Calu3 (cell line): Measurements from ENCODE around the gene ARHGAP4. TPM values are rescaled to one million over a fixed set of nuclear protein-coding genes. Genes with fewer than 3 reads are reported as not detected.

Experiments
- BruUV-seq: library from RNA; stranded (reverse); fragments of 400-500 nt; replicated peaks from 2 replicates; lab custom pipeline; 2021; lab: Mats Ljungman, UMichigan
- CTCF ChIA-PET: fragments of 300-600 bp; sonication (Branson Sonifier 250); formaldehyde crosslinking; loops from one replicate; lab custom pipeline; 2022; ENCODE audit warnings: antibody characterized with exemption; lab: Charles Lee
- DNase-seq: peaks from one replicate; pipeline ENCODE4 v3.0.0; 2022
- H3K27ac Mint-ChIP-seq: one replicate; pipeline ENCODE4 v1.8.0; 2022; ENCODE audit warnings: mixed read lengths; ENCODE audit not compliant: unreplicated experiment
- H3K27me3 Mint-ChIP-seq: one replicate; pipeline ENCODE4 v1.8.0; 2022; ENCODE audit warnings: mixed read lengths; ENCODE audit not compliant: unreplicated experiment
- H3K36me3 Mint-ChIP-seq: one replicate; pipeline ENCODE4 v1.8.0; 2022; ENCODE audit warnings: mild to moderate bottlenecking, moderate library complexity, mixed read lengths; ENCODE audit not compliant: insufficient read depth, unreplicated experiment
- H3K4me1 Mint-ChIP-seq: one replicate; pipeline ENCODE4 v1.8.0; 2022; ENCODE audit warnings: mild to moderate bottlenecking, low read depth, mixed read lengths; ENCODE audit not compliant: unreplicated experiment
- H3K4me3 Mint-ChIP-seq: one replicate; pipeline ENCODE4 v1.8.0; 2022; ENCODE audit warnings: mild to moderate bottlenecking, low read depth, moderate library complexity, mixed read lengths; ENCODE audit not compliant: unreplicated experiment
- H3K9me3 Mint-ChIP-seq: one replicate; pipeline ENCODE4 v1.8.0; 2022; ENCODE audit warnings: low read depth, mixed read lengths; ENCODE audit not compliant: unreplicated experiment
- CTCF ChIP-seq: fragments of 200-600 bp; IDR thresholded peaks from one replicate; pipeline ENCODE4 v1.8.0; 2022; ENCODE audit warnings: antibody characterized with exemption; ENCODE audit not compliant: unreplicated experiment
- intact Hi-C: fragments of 100-400 bp; cut with micrococcal nuclease; formaldehyde crosslinking; loops from one replicate; pipeline ENCODE4 v1.10.0; 2022; ENCODE audit not compliant: unreplicated experiment
- total RNA-seq: library from RNA; stranded (reverse); gene quantifications from 2 replicates; pipeline ENCODE4 v1.2.3, GENCODE V29; 2022

Gene ARHGAP4
- total RNA-seq, 1 experiment from 2014 or later: 3.8 TPM

GRCh38 chrX:153903991-153904957 is 21.8 kb downstream of the ARHGAP4 start, which contains the start of gene AVPR2:
TSS of gene AVPR2 (plus strand) at chrX:153904673. CDS start at chrX:153905146, 473 bp downstream.
- intact Hi-C loops: no loop called here
- Mint-ChIP-seq H3K9me3 (no peaks in the 10 kb centered on the region), H3K27me3 (peaks cover 34% of the 10 kb centered on the region), H3K4me1 (peaks cover 30% of the 10 kb centered on the region), H3K27ac (no peak within 1 kb of the TSS), H3K4me3 (no peak within 1 kb of the TSS), H3K36me3 (peaks cover 7% of the 10 kb centered on the region)
- no peak for DNase-seq
- BruUV-seq: no TSS peak
- CTCF ChIA-PET: no interaction called here
- no peak for TF ChIP-seq CTCF

GRCh38 chrX:153903238-153903980 is 22.7 kb downstream of the ARHGAP4 start:
- TF ChIP-seq CTCF: no peak
- DNase-seq: no peak
- H3K4me3 Mint-ChIP-seq: no peak overlapping the region
- peaks cover 26% of the 10 kb centered on the region for H3K27me3 Mint-ChIP-seq
- H3K9me3 Mint-ChIP-seq: no peaks in the 10 kb centered on the region
- peaks cover 5% of the 10 kb centered on the region for H3K36me3 Mint-ChIP-seq
- no TSS peak for BruUV-seq
- peaks cover 30% of the 10 kb centered on the region for H3K4me1 Mint-ChIP-seq
- CTCF ChIA-PET: no interaction called here
- H3K27ac Mint-ChIP-seq: no peak overlapping the region
- intact Hi-C loops: no loop called here

- no peak for TF ChIP-seq CTCF
- Mint-ChIP-seq H3K27ac (no peak overlapping the region), H3K9me3 (no peaks in the 10 kb centered on the region), H3K4me3 (no peak overlapping the region), H3K27me3 (peaks cover 16% of the 10 kb centered on the region), H3K4me1 (peaks cover 30% of the 10 kb centered on the region), H3K36me3 (peaks cover 5% of the 10 kb centered on the region)
- CTCF ChIA-PET: no interaction called here
- BruUV-seq: no TSS peak
- no peak for DNase-seq
- intact Hi-C loops: no loop called here
Measured at GRCh38 chrX:153902385-153902784, 23.7 kb downstream of the ARHGAP4 start.

- Mint-ChIP-seq H3K27ac (no peak overlapping the region), H3K9me3 (no peaks in the 10 kb centered on the region)
Measured at GRCh38 chrX:153901753-153902140, 24.3 kb downstream of the ARHGAP4 start.

More at GRCh38 chrX:153901753-153902140, 24.3 kb downstream of the ARHGAP4 start:
- Mint-ChIP-seq H3K27me3 (peaks cover 10% of the 10 kb centered on the region), H3K36me3 (peaks cover 5% of the 10 kb centered on the region), H3K4me1 (peaks cover 30% of the 10 kb centered on the region), H3K4me3 (no peak overlapping the region)
- BruUV-seq: no TSS peak
- TF ChIP-seq CTCF: no peak
- CTCF ChIA-PET: no interaction called here
- intact Hi-C loops: no loop called here
- DNase-seq: no peak
